Esophagus muscularis mucosa (tissue), 4 donors: ENCODE data around the gene DAND5.

Experiments used
- CTCF ChIP-seq, 3 experiments: fragments of 200-600 bp in 2 of 3; fragments of 450-650 bp in 1 of 3; sonication (generic) in 2 of 3; IDR thresholded peaks; one replicate each; pipeline ENCODE4 v1.5.1; 2017 to 2019; ENCODE audit warnings: antibody characterized with exemption in 3 of 3, mild to moderate bottlenecking in 2 of 3, moderate library complexity in 1 of 3
- EP300 ChIP-seq: sonication (generic); formaldehyde crosslinking; IDR thresholded peaks from one replicate; pipeline ENCODE4 v1.6.1; 2017; ENCODE audit warnings: antibody characterized with exemption
- POLR2A ChIP-seq: fragments of 450-650 bp; IDR thresholded peaks from one replicate; pipeline ENCODE4 v1.6.1; 2017; ENCODE audit warnings: antibody characterized with exemption, moderate library complexity, mild to moderate bottlenecking, low read depth

DNA sequence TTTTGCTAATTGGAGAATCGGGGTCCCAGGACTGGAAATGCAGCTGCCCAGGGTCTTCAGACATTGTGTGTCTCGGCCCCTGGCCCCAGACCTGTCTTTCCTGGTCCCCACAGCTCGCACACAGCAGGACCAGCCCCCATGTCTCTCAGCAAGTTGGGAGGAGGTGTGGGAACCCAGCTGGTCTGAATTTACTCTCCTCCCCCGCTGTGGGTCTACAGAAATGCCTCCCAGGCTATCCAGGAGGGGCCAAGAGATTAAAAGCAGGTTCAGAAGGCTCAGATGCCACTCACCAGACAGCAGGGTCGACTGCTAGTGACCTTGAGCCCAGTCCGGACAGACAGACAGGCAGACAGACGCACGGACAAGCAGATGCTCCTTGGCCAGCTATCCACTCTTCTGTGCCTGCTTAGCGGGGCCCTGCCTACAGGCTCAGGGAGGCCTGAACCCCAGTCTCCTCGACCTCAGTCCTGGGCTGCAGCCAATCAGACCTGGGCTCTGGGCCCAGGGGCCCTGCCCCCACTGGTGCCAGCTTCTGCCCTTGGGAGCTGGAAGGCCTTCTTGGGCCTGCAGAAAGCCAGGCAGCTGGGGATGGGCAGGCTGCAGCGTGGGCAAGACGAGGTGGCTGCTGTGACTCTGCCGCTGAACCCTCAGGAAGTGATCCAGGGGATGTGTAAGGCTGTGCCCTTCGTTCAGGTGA, at the start of gene DAND5:
- TF ChIP-seq CTCF (IDR thresholded peaks at IDR 0.05) (no peak), POLR2A (no peak), EP300 (no peak)
